Endothelial cell (in vitro differentiated cells): ENCODE measurements around the gene CDPF1. TPM values are rescaled to one million over a fixed set of nuclear protein-coding genes. Genes with fewer than 3 reads are reported as not detected.
"Not testable (repeated sequence)": the region's sequence is repeated elsewhere in the genome, so short reads cannot be mapped to it uniquely, and the experiment has no call there.

Source experiments
- DNase-seq: peaks from one replicate; pipeline ENCODE4 v3.0.0; 2021; ENCODE audit warnings: low spot score
- H3K27ac Mint-ChIP-seq: one replicate; pipeline ENCODE4 v1.8.0; 2021; ENCODE audit warnings: mixed read lengths, inconsistent platforms; ENCODE audit not compliant: unreplicated experiment
- H3K27me3 Mint-ChIP-seq: one replicate; pipeline ENCODE4 v1.8.0; 2021; ENCODE audit warnings: mild to moderate bottlenecking, moderate library complexity, mixed read lengths, inconsistent platforms; ENCODE audit not compliant: unreplicated experiment
- H3K36me3 Mint-ChIP-seq: one replicate; pipeline ENCODE4 v1.8.0; 2021; ENCODE audit warnings: mild to moderate bottlenecking, low read depth, mixed read lengths, inconsistent platforms; ENCODE audit not compliant: unreplicated experiment
- H3K4me1 Mint-ChIP-seq: one replicate; pipeline ENCODE4 v1.8.0; 2021; ENCODE audit warnings: mild to moderate bottlenecking, mixed read lengths, inconsistent platforms; ENCODE audit not compliant: unreplicated experiment
- H3K4me3 Mint-ChIP-seq: one replicate; pipeline ENCODE4 v1.8.0; 2021; ENCODE audit warnings: mild to moderate bottlenecking, mixed read lengths, inconsistent platforms; ENCODE audit not compliant: unreplicated experiment
- H3K9me3 Mint-ChIP-seq: one replicate; pipeline ENCODE4 v1.8.0; 2021; ENCODE audit warnings: mixed read lengths, inconsistent platforms; ENCODE audit not compliant: unreplicated experiment
- CTCF ChIP-seq: fragments of 200-600 bp; sonication (generic); IDR thresholded peaks from one replicate; pipeline ENCODE4 v1.5.0; 2021; ENCODE audit warnings: antibody characterized with exemption; ENCODE audit not compliant: unreplicated experiment
- total RNA-seq: library from RNA; stranded (reverse); fragmentation: NEBNext Ultra II Directional; extraction: Animal tissue kit (Norgen Biotek cat#: 25700); gene quantifications from one replicate; pipeline ENCODE4 v1.2.1, GENCODE V29; 2021; ENCODE audit not compliant: unreplicated experiment

The CDPF1 gene
- total RNA-seq, 1 donor from 2014 or later, result 8.5 TPM

- peaks cover 3% of the 10 kb centered on the region for H3K27me3 Mint-ChIP-seq
- H3K27ac Mint-ChIP-seq, result no peak overlapping the region
- no peak for DNase-seq
- no peak overlapping the region for H3K4me3 Mint-ChIP-seq
- TF ChIP-seq CTCF, result no peak
- H3K4me1 Mint-ChIP-seq, result peaks cover 4% of the 10 kb centered on the region
- H3K9me3 Mint-ChIP-seq, result peaks cover 3% of the 10 kb centered on the region
- H3K36me3 Mint-ChIP-seq, result peaks cover 17% of the 10 kb centered on the region
Measured at GRCh38 chr22:46203601-46203980, 46.5 kb downstream of the CDPF1 start.

GRCh38 chr22:46202897-46203600 lies 47.0 kb downstream of the CDPF1 start:
- H3K36me3 Mint-ChIP-seq, result peaks cover 14% of the 10 kb centered on the region
- H3K9me3 Mint-ChIP-seq, result no peaks in the 10 kb centered on the region
- no peak overlapping the region for H3K4me3 Mint-ChIP-seq
- no peak for TF ChIP-seq CTCF
- no peak overlapping the region for H3K27ac Mint-ChIP-seq
- peaks cover 3% of the 10 kb centered on the region for H3K27me3 Mint-ChIP-seq
- peaks cover 4% of the 10 kb centered on the region for H3K4me1 Mint-ChIP-seq
- no peak for DNase-seq

GRCh38 chr22:46201059-46201757 lies 48.9 kb downstream of the CDPF1 start:
- DNase-seq, result peak; percentile 22
- H3K36me3 Mint-ChIP-seq, result peaks cover 14% of the 10 kb centered on the region
- H3K27me3 Mint-ChIP-seq, result peaks cover 3% of the 10 kb centered on the region
- H3K9me3 Mint-ChIP-seq, result no peaks in the 10 kb centered on the region
- no peak overlapping the region for H3K4me3 Mint-ChIP-seq
- peaks cover 8% of the 10 kb centered on the region for H3K4me1 Mint-ChIP-seq
- TF ChIP-seq CTCF, result no peak
- H3K27ac Mint-ChIP-seq, result no peak overlapping the region

GRCh38 chr22:46198806-46199205 lies 51.3 kb downstream of the CDPF1 start:
- not testable (repeated sequence) for H3K9me3 Mint-ChIP-seq, DNase-seq

GRCh38 chr22:46198274-46198673 lies 51.8 kb downstream of the CDPF1 start:
- Mint-ChIP-seq H3K4me3 (no peak overlapping the region), H3K4me1 (peaks cover 15% of the 10 kb centered on the region), H3K36me3 (peaks cover 4% of the 10 kb centered on the region), H3K27ac (no peak overlapping the region), H3K27me3 (no peaks in the 10 kb centered on the region), H3K9me3 (no peaks in the 10 kb centered on the region)
- TF ChIP-seq CTCF, result no peak
- no peak for DNase-seq

More at GRCh38 chr22:46198806-46199205, 51.3 kb downstream of the CDPF1 start:
- H3K36me3 Mint-ChIP-seq, H3K4me3 Mint-ChIP-seq, H3K27me3 Mint-ChIP-seq, H3K27ac Mint-ChIP-seq: not testable (repeated sequence)
- peaks cover 15% of the 10 kb centered on the region for H3K4me1 Mint-ChIP-seq
